HEK293 (cell line): ENCODE data around the gene NHEJ1.

ENCODE experiments used
- YY1 ChIP-seq: fragments of 450-650 bp; formaldehyde crosslinking; IDR thresholded peaks from 2 replicates; pipeline ENCODE4 v1.5.1; 2018; ENCODE audit warnings: missing biosample characterization, missing genetic modification characterization
- ZBTB8A ChIP-seq: fragments of 450-650 bp; formaldehyde crosslinking; IDR thresholded peaks from 2 replicates; pipeline ENCODE4 v1.5.1; 2016; ENCODE audit warnings: missing biosample characterization, missing genetic modification characterization
- ZNF776 ChIP-seq: fragments of 450-650 bp; formaldehyde crosslinking; IDR thresholded peaks from 2 replicates; pipeline ENCODE4 v1.5.0; 2017; ENCODE audit warnings: missing biosample characterization, missing genetic modification characterization, borderline replicate concordance
- TF ChIP-seq, protein P1 (sequence below): fragments of 450-650 bp; formaldehyde crosslinking; IDR thresholded peaks from 2 replicates; pipeline ENCODE4 v1.5.1; 2016; ENCODE audit warnings: missing biosample characterization, missing genetic modification characterization

DNA sequence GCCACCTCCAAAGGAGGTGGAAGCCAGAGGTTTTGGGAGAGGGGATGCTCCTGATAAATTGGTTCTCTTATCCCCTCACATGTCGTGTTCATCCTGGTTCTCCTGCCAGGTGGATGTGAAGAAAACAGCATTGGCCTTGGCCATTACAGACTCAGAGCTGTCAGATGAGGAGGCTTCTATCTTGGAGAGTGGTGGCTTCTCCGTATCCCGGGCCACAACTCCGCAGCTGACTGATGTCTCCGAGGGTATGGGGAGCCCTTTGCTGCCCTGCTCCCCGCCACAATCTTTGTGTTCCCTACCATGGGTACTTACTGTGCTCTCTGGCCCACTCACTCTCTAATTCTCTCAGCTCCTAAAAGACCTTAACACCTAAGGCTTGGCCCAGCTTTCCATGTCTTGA is 20.9 kb upstream of the NHEJ1 start:
- TF ChIP-seq YY1 (tag by site-specific recombination) (no peak), ZNF776 (no peak), ZBTB8A (tag by site-specific recombination) (no peak)
- TF ChIP-seq, protein P1, sequence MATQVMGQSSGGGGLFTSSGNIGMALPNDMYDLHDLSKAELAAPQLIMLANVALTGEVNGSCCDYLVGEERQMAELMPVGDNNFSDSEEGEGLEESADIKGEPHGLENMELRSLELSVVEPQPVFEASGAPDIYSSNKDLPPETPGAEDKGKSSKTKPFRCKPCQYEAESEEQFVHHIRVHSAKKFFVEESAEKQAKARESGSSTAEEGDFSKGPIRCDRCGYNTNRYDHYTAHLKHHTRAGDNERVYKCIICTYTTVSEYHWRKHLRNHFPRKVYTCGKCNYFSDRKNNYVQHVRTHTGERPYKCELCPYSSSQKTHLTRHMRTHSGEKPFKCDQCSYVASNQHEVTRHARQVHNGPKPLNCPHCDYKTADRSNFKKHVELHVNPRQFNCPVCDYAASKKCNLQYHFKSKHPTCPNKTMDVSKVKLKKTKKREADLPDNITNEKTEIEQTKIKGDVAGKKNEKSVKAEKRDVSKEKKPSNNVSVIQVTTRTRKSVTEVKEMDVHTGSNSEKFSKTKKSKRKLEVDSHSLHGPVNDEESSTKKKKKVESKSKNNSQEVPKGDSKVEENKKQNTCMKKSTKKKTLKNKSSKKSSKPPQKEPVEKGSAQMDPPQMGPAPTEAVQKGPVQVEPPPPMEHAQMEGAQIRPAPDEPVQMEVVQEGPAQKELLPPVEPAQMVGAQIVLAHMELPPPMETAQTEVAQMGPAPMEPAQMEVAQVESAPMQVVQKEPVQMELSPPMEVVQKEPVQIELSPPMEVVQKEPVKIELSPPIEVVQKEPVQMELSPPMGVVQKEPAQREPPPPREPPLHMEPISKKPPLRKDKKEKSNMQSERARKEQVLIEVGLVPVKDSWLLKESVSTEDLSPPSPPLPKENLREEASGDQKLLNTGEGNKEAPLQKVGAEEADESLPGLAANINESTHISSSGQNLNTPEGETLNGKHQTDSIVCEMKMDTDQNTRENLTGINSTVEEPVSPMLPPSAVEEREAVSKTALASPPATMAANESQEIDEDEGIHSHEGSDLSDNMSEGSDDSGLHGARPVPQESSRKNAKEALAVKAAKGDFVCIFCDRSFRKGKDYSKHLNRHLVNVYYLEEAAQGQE (tag by site-specific recombination) = no peak
